CD14-positive monocyte (primary cell): ENCODE results near the gene CDH2. TPM values are rescaled to one million over a fixed set of nuclear protein-coding genes. Genes with fewer than 3 reads are reported as not detected.

Source experiments
- DNase-seq, 3 donors: peaks; one replicate each; pipeline ENCODE4 v3.0.0-alpha.2; 2011 to 2022
- H2AFZ ChIP-seq: 2 replicates; pipeline ENCODE4 v1.6.0; 2012; ENCODE audit warnings: mild to moderate bottlenecking, low read depth, low read length, inconsistent platforms; ENCODE audit not compliant: insufficient read depth, poor library complexity, severe bottlenecking
- H3K27ac ChIP-seq, 2 donors: 1 replicate in 1 of 2; 2 replicates in 1 of 2; pipeline ENCODE4 v1.5.1; 2012 to 2013; ENCODE audit warnings: low read length in 2 of 2, control low read depth in 1 of 2, inconsistent platforms in 1 of 2, low read depth in 1 of 2, mild to moderate bottlenecking in 1 of 2
- H3K27me3 ChIP-seq, 2 donors: one replicate each; pipeline versions ENCODE4 v1.6.0 to v1.6.1; 2011 to 2013; ENCODE audit warnings: low read length in 2 of 2; ENCODE audit not compliant: control insufficient read depth in 2 of 2, insufficient read depth in 2 of 2
- H3K36me3 ChIP-seq, 2 donors: replicated peaks in 1 of 2; 1 replicate in 1 of 2; 2 replicates in 1 of 2; pipeline versions ENCODE4 v1.5.1 to v1.6.1; 2012 to 2013; ENCODE audit warnings: low read length in 2 of 2, control low read depth in 1 of 2, inconsistent platforms in 1 of 2, mild to moderate bottlenecking in 1 of 2; ENCODE audit not compliant: insufficient read depth in 2 of 2, control insufficient read depth in 1 of 2
- H3K4me1 ChIP-seq, 2 donors: 1 replicate in 1 of 2; 2 replicates in 1 of 2; pipeline versions ENCODE4 v1.5.1 to v1.6.1; 2012 to 2013; ENCODE audit warnings: low read length in 2 of 2, control low read depth in 1 of 2, inconsistent platforms in 1 of 2, mild to moderate bottlenecking in 1 of 2, moderate library complexity in 1 of 2; ENCODE audit not compliant: insufficient read depth in 2 of 2, control insufficient read depth in 1 of 2
- H3K4me2 ChIP-seq: replicated peaks from 2 replicates; pipeline ENCODE3; 2012; ENCODE audit warnings: low read length, moderate library complexity, mild to moderate bottlenecking; ENCODE audit not compliant: poor library complexity, severe bottlenecking; ENCODE audit errors: extremely low read depth
- H3K4me3 ChIP-seq, 3 experiments: fragments of 200-600 bp in 1 of 3; sonication (generic) in 1 of 3; replicated peaks in 1 of 3; 1 replicate in 2 of 3; 2 replicates in 1 of 3; pipeline ENCODE4 v1.5.1; 2011 to 2013; ENCODE audit warnings: low read length in 3 of 3, mild to moderate bottlenecking in 3 of 3, control low read depth in 2 of 3, low read depth in 2 of 3, inconsistent platforms in 1 of 3, moderate library complexity in 1 of 3
- H3K79me2 ChIP-seq: 2 replicates; pipeline ENCODE4 v1.6.0; 2012; ENCODE audit warnings: mild to moderate bottlenecking, control low read depth, inconsistent platforms, low read length, moderate library complexity; ENCODE audit not compliant: insufficient read depth
- H3K9ac ChIP-seq: 2 replicates; pipeline ENCODE4 v1.6.0; 2017; ENCODE audit warnings: low read length, mild to moderate bottlenecking; ENCODE audit not compliant: insufficient read depth, poor library complexity, severe bottlenecking
- H3K9me3 ChIP-seq, 2 donors: replicated peaks in 1 of 2; 1 replicate in 1 of 2; 2 replicates in 1 of 2; pipeline versions ENCODE4 v1.5.1 to v1.6.1; 2012 to 2013; ENCODE audit warnings: low read length in 2 of 2, control low read depth in 1 of 2; ENCODE audit not compliant: control insufficient read depth in 1 of 2, insufficient read depth in 1 of 2
- H4K20me1 ChIP-seq: 2 replicates; pipeline ENCODE4 v1.6.0; 2012; ENCODE audit warnings: mild to moderate bottlenecking, low read length, control low read depth, moderate library complexity; ENCODE audit not compliant: insufficient read depth
- H3K27ac Mint-ChIP-seq, 7 donors: one replicate each; pipeline ENCODE4 v1.8.0; 2020; ENCODE audit warnings: mild to moderate bottlenecking in 7 of 7, mixed read lengths in 7 of 7, moderate library complexity in 6 of 7, inconsistent platforms in 2 of 7
- H3K27me3 Mint-ChIP-seq, 3 donors: one replicate each; pipeline ENCODE4 v1.8.0; 2021 to 2022; ENCODE audit warnings: low read depth in 3 of 3, mild to moderate bottlenecking in 3 of 3, mixed read lengths in 3 of 3, moderate library complexity in 3 of 3, inconsistent platforms in 1 of 3
- H3K36me3 Mint-ChIP-seq, 2 donors: one replicate each; pipeline ENCODE4 v1.8.0; 2020; ENCODE audit warnings: mixed read lengths in 2 of 2, inconsistent platforms in 1 of 2, mild to moderate bottlenecking in 1 of 2
- H3K4me1 Mint-ChIP-seq: one replicate; pipeline ENCODE4 v1.8.0; 2020; ENCODE audit warnings: mild to moderate bottlenecking, mixed read lengths
- H3K4me3 Mint-ChIP-seq, 2 donors: one replicate each; pipeline ENCODE4 v1.8.0; 2020; ENCODE audit warnings: mild to moderate bottlenecking in 2 of 2, mixed read lengths in 2 of 2, moderate library complexity in 1 of 2
- H3K9me3 Mint-ChIP-seq, 7 donors: one replicate each; pipeline ENCODE4 v1.8.0; 2020 to 2022; ENCODE audit warnings: mixed read lengths in 7 of 7, mild to moderate bottlenecking in 6 of 7, moderate library complexity in 6 of 7, inconsistent platforms in 2 of 7
- CTCF ChIP-seq: fragments of 200-600 bp; IDR thresholded peaks from one replicate; pipeline ENCODE4 v1.8.0; 2022; ENCODE audit warnings: antibody characterized with exemption, mild to moderate bottlenecking
- WGBS: methylation state at CpG from one replicate; pipeline ENCODE4 v1.1.5; 2013; ENCODE audit warnings: missing lambda C conversion rate; ENCODE audit not compliant: insufficient coverage; 5-methylcytosine and 5-hydroxymethylcytosine counted together
- intact Hi-C, 2 donors: fragments of 100-400 bp; cut with micrococcal nuclease; formaldehyde crosslinking; loops; one replicate each; pipeline versions ENCODE4 v1.15.0 to v1.15.1; 2023
- polyA plus RNA-seq, 3 donors: library from polyadenylated mRNA; depleted of rRNA in 1 of 3; unstranded in 2 of 3; stranded (reverse) in 1 of 3; fragments of 300-500 nt in 2 of 3; fragments of >200 nt in 1 of 3; fragmentation: Illumina TruSeq in 2 of 3; gene quantifications; 1 replicate in 2 of 3; 2 replicates in 1 of 3; pipeline ENCODE4 v1.2.3, GENCODE V29; 2012 to 2021

CDH2 gene
- polyA plus RNA-seq, 3 donors, result 0.03 to 0.32 (median 0.08) TPM

DNA sequence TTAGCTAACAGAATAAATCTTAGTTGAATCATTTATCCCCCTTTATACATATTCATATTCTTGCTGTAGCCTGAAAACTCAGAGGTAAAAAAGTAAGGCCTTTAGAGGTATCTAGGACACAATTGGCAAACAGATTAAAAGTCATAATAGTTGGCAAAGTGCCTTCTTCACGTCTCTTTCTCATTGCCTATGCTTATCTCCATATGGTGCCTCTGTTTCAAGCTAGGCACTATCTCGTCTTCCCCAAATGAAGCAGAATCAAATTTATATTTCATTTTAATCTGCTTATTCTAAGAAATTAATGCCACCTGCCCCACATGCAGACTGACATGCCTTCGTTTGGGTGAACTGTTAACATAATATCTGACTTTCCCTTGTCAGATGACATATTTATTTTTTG lies 245.4 kb downstream of the CDH2 start:
- Mint-ChIP-seq H3K4me1 (no peaks in the 10 kb centered on the region), H3K36me3 (no peaks in the 10 kb centered on the region), H3K27ac (no peak overlapping the region), H3K27me3 (no peaks in the 10 kb centered on the region), H3K9me3 (peaks cover 0 to 7% (median 2%) of the 10 kb centered on the region in 7 donors), H3K4me3 (no peak overlapping the region)
- no peak overlapping the region for H3K4me3 ChIP-seq
- H3K4me2 ChIP-seq, result no peak overlapping the region
- no peaks in the 10 kb centered on the region for H3K27me3 ChIP-seq
- TF ChIP-seq CTCF, result no peak
- H3K27ac ChIP-seq, result no peak overlapping the region
- H2AFZ ChIP-seq, result no peak overlapping the region
- no peaks in the 10 kb centered on the region for H3K79me2 ChIP-seq
- peaks cover 0 to 2% of the 10 kb centered on the region in 2 donors for H3K9me3 ChIP-seq
- no peaks in the 10 kb centered on the region for H3K4me1 ChIP-seq
- H3K36me3 ChIP-seq, result no peaks in the 10 kb centered on the region
- no CpG with 5 or more reads among the region's 3 CpGs for WGBS
- intact Hi-C loops, result no loop called here
- H4K20me1 ChIP-seq, result no peaks in the 10 kb centered on the region
- DNase-seq, result no peak
- no peak overlapping the region for H3K9ac ChIP-seq

DNA sequence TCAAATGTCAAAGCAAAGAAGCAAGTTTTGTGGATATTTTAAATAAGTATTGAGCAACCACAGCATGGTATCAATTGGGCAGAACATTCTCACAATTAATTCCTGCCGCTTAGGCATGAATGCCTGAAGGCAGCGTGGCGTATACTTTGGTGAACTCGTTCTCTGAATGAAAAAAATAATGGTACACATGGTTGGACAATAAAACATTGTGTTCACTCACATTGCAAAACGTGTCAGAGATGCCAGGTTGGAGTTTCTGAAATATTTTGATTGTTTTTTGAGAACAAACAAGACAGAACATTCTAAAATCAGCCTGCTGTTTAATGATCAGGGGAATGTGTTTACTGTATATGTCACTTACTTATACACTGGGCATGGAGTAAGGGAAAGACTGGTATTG lies 254.2 kb downstream of the CDH2 start:
- Mint-ChIP-seq H3K27ac (no peak overlapping the region), H3K9me3 (peaks cover 0 to 6% (median 0%) of the 10 kb centered on the region in 7 donors), H3K36me3 (no peaks in the 10 kb centered on the region), H3K4me3 (no peak overlapping the region), H3K4me1 (no peaks in the 10 kb centered on the region), H3K27me3 (no peaks in the 10 kb centered on the region)
- no peak overlapping the region for H3K4me3 ChIP-seq
- no peak for TF ChIP-seq CTCF
- 96% methylated on average over 4 of the region's 5 CpGs for WGBS
- no peak overlapping the region for H3K27ac ChIP-seq
- H3K4me1 ChIP-seq, result no peaks in the 10 kb centered on the region
- H3K9ac ChIP-seq, result no peak overlapping the region
- H4K20me1 ChIP-seq, result no peaks in the 10 kb centered on the region
- no peaks in the 10 kb centered on the region for H3K9me3 ChIP-seq
- no peak for DNase-seq
- no peak overlapping the region for H3K4me2 ChIP-seq
- intact Hi-C loops, result no loop called here
- no peaks in the 10 kb centered on the region for H3K79me2 ChIP-seq
- no peak overlapping the region for H2AFZ ChIP-seq
- no peaks in the 10 kb centered on the region for H3K27me3 ChIP-seq
- H3K36me3 ChIP-seq, result no peaks in the 10 kb centered on the region
